ENCODE results near the gene TIAM1.

TIAM1 gene

GRCh38 chr21:31282095-31282709, 61.9 kb downstream of the TIAM1 start:
- no peak for DNase-seq

- no peak for DNase-seq
Measured at GRCh38 chr21:31281561-31281960, 62.5 kb downstream of the TIAM1 start.

- DNase-seq = no peak
Measured at GRCh38 chr21:31279986-31280385, 64.1 kb downstream of the TIAM1 start.

- no peak for DNase-seq
Measured at GRCh38 chr21:31279214-31279613, 64.8 kb downstream of the TIAM1 start.

- no peak for DNase-seq
Measured at GRCh38 chr21:31278511-31279130, 65.4 kb downstream of the TIAM1 start.

GRCh38 chr21:31276663-31277062, 67.4 kb downstream of the TIAM1 start:
- no peak for DNase-seq

GRCh38 chr21:31275901-31276300, 68.2 kb downstream of the TIAM1 start:
- no peak for DNase-seq

GRCh38 chr21:31273278-31273677, 70.8 kb downstream of the TIAM1 start:
- no peak for DNase-seq

- no peak for DNase-seq
Measured at GRCh38 chr21:31268090-31268489, 76.0 kb downstream of the TIAM1 start.

GRCh38 chr21:31267644-31268043, 76.4 kb downstream of the TIAM1 start:
- DNase-seq = no peak

GRCh38 chr21:31266241-31266640, 77.8 kb downstream of the TIAM1 start:
- DNase-seq = no peak

- DNase-seq = no peak
Measured at GRCh38 chr21:31265366-31266013, 78.6 kb downstream of the TIAM1 start.

- no peak for DNase-seq
Measured at GRCh38 chr21:31264574-31264973, 79.5 kb downstream of the TIAM1 start.

- DNase-seq = no peak
Measured at GRCh38 chr21:31262728-31263127, 81.3 kb downstream of the TIAM1 start.

GRCh38 chr21:31261759-31262158, 82.3 kb downstream of the TIAM1 start:
- DNase-seq = no peak

GRCh38 chr21:31260790-31261189, 83.3 kb downstream of the TIAM1 start:
- DNase-seq = no peak

- DNase-seq = no peak
Measured at GRCh38 chr21:31258073-31258472, 86.0 kb downstream of the TIAM1 start.

GRCh38 chr21:31257265-31257664, 86.8 kb downstream of the TIAM1 start:
- no peak for DNase-seq

- no peak for DNase-seq
Measured at GRCh38 chr21:31255896-31256295, 88.2 kb downstream of the TIAM1 start.

GRCh38 chr21:31255036-31255435, 89.0 kb downstream of the TIAM1 start:
- no peak for DNase-seq

GRCh38 chr21:31254131-31254530, 89.9 kb downstream of the TIAM1 start:
- no peak for DNase-seq

- no peak for DNase-seq
Measured at GRCh38 chr21:31253684-31254083, 90.4 kb downstream of the TIAM1 start.

- DNase-seq = no peak
Measured at GRCh38 chr21:31252611-31253010, 91.5 kb downstream of the TIAM1 start.

- no peak for DNase-seq
Measured at GRCh38 chr21:31252091-31252490, 92.0 kb downstream of the TIAM1 start.

- DNase-seq = no peak
Measured at GRCh38 chr21:31251686-31252085, 92.4 kb downstream of the TIAM1 start.

Data from activated CD4-positive, CD25-positive, alpha-beta regulatory T cell treated with anti-CD3 and anti-CD28 coated beads, Interleukin-2, amount 50 U/mL, for 72 hours (primary cell).